Activated naive CD8-positive, alpha-beta T cell treated with anti-CD3 and anti-CD28 coated beads, Interleukin-2, amount 50 U/mL, for 16 hours (primary cell): ENCODE measurements around the gene VCX.
"Not testable (repeated sequence)": the region's sequence is repeated elsewhere in the genome, so short reads cannot be mapped to it uniquely, and the experiment has no call there.

Source experiments
- DNase-seq: peaks from one replicate; pipeline ENCODE4 v3.0.0-alpha.2; 2020; ENCODE audit warnings: low read depth, low spot score

The VCX gene

GRCh38 chrX:7842871-7843270 lies at the start of gene VCX:
Gene VCX (plus strand): TSS chrX:7843171. CDS start chrX:7843204, 33 bp downstream.
- DNase-seq: not testable (repeated sequence)

- no peak for DNase-seq
Observed at GRCh38 chrX:7798327-7798726, 44.6 kb upstream of the VCX start.

DNA sequence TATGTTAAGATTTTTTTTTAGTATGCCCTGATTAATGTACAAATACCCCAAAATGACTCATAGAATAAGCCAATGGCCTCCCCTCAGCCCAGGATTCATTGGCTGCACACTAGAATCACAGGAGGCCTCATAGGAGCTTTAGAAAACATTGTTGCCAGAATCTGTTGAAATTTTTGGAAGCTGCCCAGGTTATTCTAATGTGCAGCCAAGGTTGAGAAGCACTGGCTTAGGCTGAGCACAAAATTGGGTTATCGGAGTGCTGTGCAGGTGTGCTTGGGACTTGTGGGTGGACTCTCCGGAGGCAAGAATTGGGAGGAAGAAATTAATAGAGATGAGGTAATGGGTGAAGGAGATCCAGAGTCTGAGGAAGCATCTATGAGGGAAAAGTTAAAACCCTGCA lies 41.3 kb upstream of the VCX start:
- no peak for DNase-seq

DNA sequence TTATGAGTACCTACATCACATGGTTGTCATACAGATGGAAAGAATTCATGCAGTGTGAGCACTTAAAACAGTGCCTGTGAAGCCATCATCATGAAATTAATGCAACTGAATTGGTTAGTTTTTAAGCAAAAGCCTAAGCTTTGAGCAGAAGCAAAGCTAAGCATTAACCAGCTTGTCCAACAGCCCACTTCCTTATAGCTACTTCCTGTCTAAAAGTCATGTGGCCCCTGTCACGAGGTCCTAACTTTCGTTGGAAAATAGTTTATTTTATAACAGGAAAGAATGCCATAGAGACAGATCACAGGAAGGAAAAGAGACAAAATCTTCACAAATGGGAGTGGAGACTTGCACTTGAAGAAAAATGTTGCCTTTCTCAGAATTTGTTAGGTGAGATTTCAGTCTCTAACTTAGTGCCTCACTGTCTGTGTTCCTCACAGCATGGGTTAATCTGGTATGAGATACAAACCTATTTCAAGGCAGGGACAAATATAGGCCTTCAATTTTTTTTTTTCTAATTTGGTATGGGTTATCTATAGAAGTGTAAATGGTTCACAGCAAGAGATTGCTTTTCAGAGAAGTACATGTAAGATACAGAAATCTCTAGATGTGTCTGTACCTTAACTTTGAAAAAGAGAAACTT lies 27.7 kb upstream of the VCX start:
- no peak for DNase-seq

GRCh38 chrX:7828594-7828993 lies 14.4 kb upstream of the VCX start:
- no peak for DNase-seq

- DNase-seq: no peak
Observed at GRCh38 chrX:7841084-7841805, 1.7 kb upstream of the VCX start.

DNA sequence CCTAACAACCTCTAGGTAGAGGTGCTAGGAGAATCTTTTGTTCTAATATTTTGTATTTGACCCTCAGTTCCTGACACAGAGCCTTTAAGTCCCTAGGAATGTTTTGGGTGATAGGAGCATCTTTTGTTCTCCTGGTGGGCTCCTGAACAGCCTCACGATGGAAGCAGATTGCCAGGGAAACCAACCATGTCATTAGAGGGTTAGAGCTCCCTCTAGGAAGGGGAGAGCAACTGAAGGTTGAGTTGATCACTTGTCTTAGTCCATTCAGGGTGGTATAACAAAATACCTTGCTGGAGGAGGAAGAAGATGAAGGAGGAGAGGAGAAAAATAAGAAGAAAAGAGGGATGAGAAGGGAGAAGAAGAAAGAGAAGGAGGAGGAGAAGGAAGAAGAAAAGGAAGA lies 9.2 kb downstream of the VCX start:
- DNase-seq: no peak

- no peak for DNase-seq
Observed at GRCh38 chrX:7872042-7872441, 29.1 kb downstream of the VCX start.

GRCh38 chrX:7876957-7877356 lies 34.0 kb downstream of the VCX start:
- DNase-seq: no peak

GRCh38 chrX:7889135-7889534 lies 46.2 kb downstream of the VCX start:
- no peak for DNase-seq

DNA sequence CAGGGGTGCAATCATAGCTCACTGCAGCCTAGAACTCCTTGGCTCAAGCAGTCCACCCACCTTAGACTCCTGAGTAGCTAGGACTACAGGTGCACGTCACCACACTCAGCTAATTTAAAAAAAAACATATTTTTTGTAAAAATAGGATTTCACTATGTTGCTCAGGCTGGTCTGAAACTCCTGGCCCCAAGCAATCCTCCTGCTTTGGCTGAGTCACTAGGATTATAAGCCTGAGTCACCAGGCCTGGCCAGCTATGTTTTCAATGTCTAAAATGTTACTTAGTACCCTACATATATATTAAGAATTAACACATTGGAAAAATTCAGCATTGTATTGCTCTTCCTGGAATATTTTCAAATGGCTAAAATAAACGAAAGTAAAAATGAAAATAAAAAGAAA lies 46.7 kb downstream of the VCX start:
- no peak for DNase-seq

DNA sequence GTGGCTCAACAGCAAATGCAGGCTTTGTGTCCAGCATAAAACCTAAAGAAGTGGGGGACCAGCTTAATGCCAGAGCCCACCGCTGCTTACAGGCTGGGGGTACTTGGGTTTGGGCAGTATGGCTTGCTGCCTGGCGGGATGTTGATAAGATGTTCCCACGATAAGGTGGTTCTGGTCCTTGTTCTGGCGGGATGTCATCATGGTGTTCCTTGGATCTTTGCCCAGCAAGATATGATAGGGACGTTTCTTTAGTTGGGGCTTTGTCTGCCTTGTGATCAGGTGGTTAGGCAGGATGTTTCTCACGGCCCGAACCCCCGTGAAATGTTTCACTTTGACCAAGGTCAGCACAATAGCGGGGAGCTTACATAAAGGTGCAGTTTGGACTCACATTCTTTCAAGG lies 49.0 kb downstream of the VCX start:
- DNase-seq: no peak
